IMR-90 (cell line): ENCODE data around the gene YIPF6. TPM values are rescaled to one million over a fixed set of nuclear protein-coding genes. Genes with fewer than 3 reads are reported as not detected.

Source experiments
- ATAC-seq: fragments of 200-7000 bp; cut with Tn5 transposase; 2 replicates; pipeline ENCODE4 v1.9.1; 2020; ENCODE audit warnings: low read depth, mild to moderate bottlenecking, moderate library complexity
- BruUV-seq: library from RNA; stranded (reverse); fragments of 400-500 nt; replicated peaks from 2 replicates; lab custom pipeline; 2021; lab: Mats Ljungman, UMichigan
- CTCF ChIA-PET: fragments of 300-600 bp; formaldehyde crosslinking; extraction: SDS; loops from one replicate; lab custom pipeline; 2021; ENCODE audit warnings: antibody characterized with exemption; lab: Yijun Ruan, JAX
- POLR2A ChIA-PET: fragments of 300-600 bp; sonication (Branson Sonifier 250); formaldehyde crosslinking; loops from one replicate; lab custom pipeline; 2022; ENCODE audit warnings: antibody characterized with exemption; ENCODE audit not compliant: unreplicated experiment; lab: Charles Lee
- DNase-seq: peaks from one replicate; pipeline ENCODE4 v3.0.0; 2013
- H2AFZ ChIP-seq: replicated peaks from 2 replicates; pipeline ENCODE3; 2013; ENCODE audit warnings: low read length, mild to moderate bottlenecking; ENCODE audit not compliant: poor library complexity
- H2AK5ac ChIP-seq: 2 replicates; pipeline ENCODE4 v1.6.1; 2013; ENCODE audit warnings: low read depth, low read length, inconsistent platforms
- H2AK9ac ChIP-seq: replicated peaks from 2 replicates; pipeline ENCODE3; 2013; ENCODE audit warnings: mild to moderate bottlenecking, low read depth, low read length, moderate library complexity; ENCODE audit not compliant: poor library complexity
- H2BK120ac ChIP-seq: 2 replicates; pipeline ENCODE4 v1.6.1; 2013; ENCODE audit warnings: low read depth, low read length, inconsistent platforms
- H2BK15ac ChIP-seq: 3 replicates; pipeline ENCODE4 v1.6.1; 2013; ENCODE audit warnings: low read depth, low read length, inconsistent platforms
- H2BK20ac ChIP-seq: 2 replicates; pipeline ENCODE4 v1.6.1; 2013; ENCODE audit warnings: low read depth, mild to moderate bottlenecking, inconsistent platforms, low read length, moderate library complexity
- H2BK5ac ChIP-seq: 2 replicates; pipeline ENCODE4 v1.6.1; 2013; ENCODE audit warnings: mild to moderate bottlenecking, low read depth, low read length, inconsistent platforms; ENCODE audit not compliant: poor library complexity, severe bottlenecking
- H3K14ac ChIP-seq: replicated peaks from 2 replicates; pipeline ENCODE4 v1.6.1; 2013; ENCODE audit warnings: low read depth, low read length, inconsistent platforms
- H3K18ac ChIP-seq: 2 replicates; pipeline ENCODE4 v1.6.1; 2013; ENCODE audit warnings: low read depth, low read length, control low read depth
- H3K23ac ChIP-seq: 2 replicates; pipeline ENCODE4 v1.6.1; 2013; ENCODE audit warnings: low read depth, low read length, inconsistent platforms
- H3K27ac ChIP-seq: 2 replicates; pipeline ENCODE4 v1.5.1; 2013; ENCODE audit warnings: mild to moderate bottlenecking, control low read depth, low read length; ENCODE audit not compliant: insufficient read depth
- H3K27me3 ChIP-seq: 2 replicates; pipeline ENCODE4 v1.6.1; 2013; ENCODE audit warnings: low read length; ENCODE audit not compliant: control insufficient read depth, insufficient read depth
- H3K36me3 ChIP-seq: 2 replicates; pipeline ENCODE4 v1.6.1; 2013; ENCODE audit warnings: low read length, mixed read lengths; ENCODE audit not compliant: control insufficient read depth, insufficient read depth
- H3K4ac ChIP-seq: 2 replicates; pipeline ENCODE4 v1.6.1; 2013; ENCODE audit warnings: low read depth, low read length, inconsistent platforms
- H3K4me1 ChIP-seq: 2 replicates; pipeline ENCODE4 v1.6.1; 2013; ENCODE audit warnings: low read length, mixed read lengths; ENCODE audit not compliant: control insufficient read depth, insufficient read depth
- H3K4me2 ChIP-seq: 2 replicates; pipeline ENCODE4 v1.6.1; 2013; ENCODE audit warnings: low read depth, mild to moderate bottlenecking, control low read depth, low read length, moderate library complexity
- H3K4me3 ChIP-seq: 2 replicates; pipeline ENCODE4 v1.5.1; 2013; ENCODE audit warnings: low read depth, mild to moderate bottlenecking, control low read depth, low read length, moderate library complexity; ENCODE audit not compliant: insufficient read depth
- H3K56ac ChIP-seq: 2 replicates; pipeline ENCODE4 v1.6.1; 2013; ENCODE audit warnings: low read length, inconsistent platforms; ENCODE audit not compliant: insufficient read depth; ENCODE audit errors: extremely low read depth
- H3K79me1 ChIP-seq, 2 experiments: 2 replicates each; pipeline ENCODE4 v1.6.1; 2013; ENCODE audit warnings: low read length in 2 of 2, inconsistent platforms in 1 of 2, low read depth in 1 of 2
- H3K9ac ChIP-seq: 2 replicates; pipeline ENCODE4 v1.6.1; 2013; ENCODE audit warnings: low read depth, low read length, control low read depth
- H3K9me1 ChIP-seq: 2 replicates; pipeline ENCODE4 v1.6.1; 2013; ENCODE audit warnings: low read length, inconsistent platforms; ENCODE audit not compliant: insufficient read depth
- H3K9me3 ChIP-seq: 2 replicates; pipeline ENCODE4 v1.6.1; 2013; ENCODE audit warnings: low read length; ENCODE audit not compliant: control insufficient read depth, insufficient read depth
- H4K20me1 ChIP-seq: 2 replicates; pipeline ENCODE4 v1.6.1; 2013; ENCODE audit warnings: low read length, inconsistent platforms; ENCODE audit not compliant: insufficient read depth
- H4K5ac ChIP-seq: 2 replicates; pipeline ENCODE4 v1.6.1; 2013; ENCODE audit warnings: mild to moderate bottlenecking, low read depth, low read length, control low read depth
- H4K8ac ChIP-seq, 2 experiments: 2 replicates each; pipeline ENCODE4 v1.6.1; 2013; ENCODE audit warnings: low read depth in 2 of 2, low read length in 2 of 2, control low read depth in 1 of 2, inconsistent platforms in 1 of 2
- H4K91ac ChIP-seq: 2 replicates; pipeline ENCODE4 v1.6.1; 2013; ENCODE audit warnings: low read depth, low read length, inconsistent platforms; ENCODE audit not compliant: insufficient read depth
- BHLHE40 ChIP-seq: fragments of 150-350 bp; IDR thresholded peaks from 2 replicates; pipeline ENCODE4 v1.6.1; 2016; ENCODE audit warnings: mild to moderate bottlenecking, low read depth, low read length
- CEBPB ChIP-seq: IDR thresholded peaks from 2 replicates; pipeline ENCODE4 v1.6.1; 2012; ENCODE audit warnings: low read depth, low read length, improper control_type of control experiment
- CHD1 ChIP-seq: IDR thresholded peaks from 2 replicates; pipeline ENCODE4 v1.6.1; 2012; ENCODE audit warnings: low read depth, low read length, improper control_type of control experiment
- FOS ChIP-seq: fragments of 150-350 bp; IDR thresholded peaks from 2 replicates; pipeline ENCODE4 v1.6.1; 2016; ENCODE audit warnings: low read depth, low read length
- MAFK ChIP-seq: IDR thresholded peaks from 2 replicates; pipeline ENCODE4 v1.6.1; 2012; ENCODE audit warnings: low read depth, low read length, improper control_type of control experiment
- MAZ ChIP-seq: IDR thresholded peaks from 2 replicates; pipeline ENCODE4 v1.6.1; 2012; ENCODE audit warnings: low read depth, mild to moderate bottlenecking, low read length, improper control_type of control experiment, moderate library complexity, borderline replicate concordance
- MXI1 ChIP-seq: IDR thresholded peaks from 2 replicates; pipeline ENCODE4 v1.6.1; 2012; ENCODE audit warnings: low read depth, mild to moderate bottlenecking, low read length, moderate library complexity, borderline replicate concordance
- NFE2L2 ChIP-seq: fragments of 150-350 bp; IDR thresholded peaks from 2 replicates; pipeline ENCODE4 v1.6.1; 2016; ENCODE audit warnings: low read depth, mild to moderate bottlenecking, low read length
- POLR2A ChIP-seq: IDR thresholded peaks from 2 replicates; pipeline ENCODE4 v1.6.1; 2012; ENCODE audit warnings: mild to moderate bottlenecking, low read depth, low read length
- RAD21 ChIP-seq: IDR thresholded peaks from 2 replicates; pipeline ENCODE4 v1.6.1; 2012; ENCODE audit warnings: low read length, improper control_type of control experiment
- RCOR1 ChIP-seq: IDR thresholded peaks from 2 replicates; pipeline ENCODE4 v1.6.1; 2012; ENCODE audit warnings: mild to moderate bottlenecking, low read length, improper control_type of control experiment; ENCODE audit not compliant: insufficient replicate concordance
- RFX5 ChIP-seq: IDR thresholded peaks from 2 replicates; pipeline ENCODE4 v1.8.0; 2012; ENCODE audit warnings: low read depth, mild to moderate bottlenecking, low read length, moderate library complexity
- SMC3 ChIP-seq: fragments of 150-350 bp; IDR thresholded peaks from 2 replicates; pipeline ENCODE4 v1.6.1; 2016; ENCODE audit warnings: low read depth, mild to moderate bottlenecking, antibody characterized with exemption, low read length, moderate library complexity
- USF2 ChIP-seq: fragments of 150-350 bp; IDR thresholded peaks from 2 replicates; pipeline ENCODE4 v1.6.1; 2017; ENCODE audit warnings: mild to moderate bottlenecking, antibody characterized with exemption, low read length, low read depth
- WGBS, 2 experiments: methylation state at CpG; one replicate each; pipeline versions ENCODE4 v1.1.5 to v1.1.7; 2013; ENCODE audit warnings: missing lambda C conversion rate in 2 of 2; ENCODE audit not compliant: insufficient read length in 1 of 2; ENCODE audit errors: extremely low coverage in 2 of 2; 5-methylcytosine and 5-hydroxymethylcytosine counted together
- dilution Hi-C: fragments of 300-500 bp; cut with HindIII; formaldehyde crosslinking; loops from one replicate; pipeline ENCODE4 v1.14.3; 2018; ENCODE audit warnings: low sequenced_read_pairs; ENCODE audit not compliant: unreplicated experiment
- in situ Hi-C: fragments of 300-500 bp; cut with MboI; formaldehyde crosslinking; loops from 3 replicates; pipeline ENCODE4 v1.14.3; 2019; ENCODE audit warnings: low sequenced_read_pairs, inconsistent platforms, mixed read lengths
- intact Hi-C: fragments of 100-400 bp; cut with micrococcal nuclease; formaldehyde crosslinking; loops from 2 replicates; pipeline ENCODE4 v1.10.0; 2022
- polyA plus RNA-seq, 3 experiments: library from polyadenylated mRNA; depleted of rRNA; stranded (reverse); fragments of >200 nt; gene quantifications; 2 replicates each; pipeline ENCODE4 v1.2.3, GENCODE V29; 2012; ENCODE audit warnings: low replicate concordance in 1 of 3
- total RNA-seq: library from RNA; depleted of rRNA; stranded (reverse); fragments of >200 nt; gene quantifications from 2 replicates; pipeline ENCODE4 v1.2.3, GENCODE V29; 2012
- TF ChIP-seq, protein P1 (sequence below): conservative IDR thresholded peaks from 2 replicates; pipeline ENCODE4 v1.5.1; 2012; ENCODE audit warnings: mild to moderate bottlenecking, low read depth, low read length, improper control_type of control experiment
- TF ChIP-seq, protein P2 (sequence below): fragments of 150-350 bp; IDR thresholded peaks from 2 replicates; pipeline ENCODE4 v1.6.1; 2016; ENCODE audit warnings: low read depth, mild to moderate bottlenecking, low read length, moderate library complexity, borderline replicate concordance

YIPF6 gene
- total and polyA plus RNA-seq, 2 of the 4 experiments (the other 2 are of a cell fraction), result 9.7 to 22.4 TPM

GRCh38 chrX:68454476-68455150 is 44.2 kb upstream of the YIPF6 start:
- no TSS peak for BruUV-seq
- Histone ChIP-seq H3K4me3 (no peak overlapping the region), H3K27me3 (no peaks in the 10 kb centered on the region), H3K14ac (no peak overlapping the region), H2BK15ac (no peak overlapping the region), H2AFZ (no peak overlapping the region), H2BK120ac (no peak overlapping the region), H4K8ac (no peak overlapping the region), H4K20me1 (no peaks in the 10 kb centered on the region), H3K9me3 (no peaks in the 10 kb centered on the region), H3K18ac (no peak overlapping the region), H3K36me3 (no peaks in the 10 kb centered on the region), H3K4me2 (no peak overlapping the region), H3K56ac (no peak overlapping the region), H2AK5ac (no peak overlapping the region), H3K9me1 (no peaks in the 10 kb centered on the region), H3K4ac (no peak overlapping the region), H2BK5ac (no peak overlapping the region), H3K4me1 (no peaks in the 10 kb centered on the region), H2BK20ac (no peak overlapping the region), H4K5ac (no peak overlapping the region), H2AK9ac (no peak overlapping the region), H3K27ac (no peak overlapping the region), H3K9ac (no peak overlapping the region), H3K23ac (no peak overlapping the region), H3K79me1 (no peaks in the 10 kb centered on the region), H4K91ac (no peak overlapping the region)
- intact Hi-C loops, result no loop called here
- DNase-seq (no peak), ATAC-seq (no peak)
- no peak for TF ChIP-seq MAFK
- TF ChIP-seq FOS, result no peak
- TF ChIP-seq MXI1, result no peak
- TF ChIP-seq RAD21, result no peak
- TF ChIP-seq SMC3, result no peak
- TF ChIP-seq CEBPB, result no peak
- TF ChIP-seq RFX5, result no peak
- TF ChIP-seq BHLHE40, result no peak
- TF ChIP-seq POLR2A, result no peak
- TF ChIP-seq, protein P1, sequence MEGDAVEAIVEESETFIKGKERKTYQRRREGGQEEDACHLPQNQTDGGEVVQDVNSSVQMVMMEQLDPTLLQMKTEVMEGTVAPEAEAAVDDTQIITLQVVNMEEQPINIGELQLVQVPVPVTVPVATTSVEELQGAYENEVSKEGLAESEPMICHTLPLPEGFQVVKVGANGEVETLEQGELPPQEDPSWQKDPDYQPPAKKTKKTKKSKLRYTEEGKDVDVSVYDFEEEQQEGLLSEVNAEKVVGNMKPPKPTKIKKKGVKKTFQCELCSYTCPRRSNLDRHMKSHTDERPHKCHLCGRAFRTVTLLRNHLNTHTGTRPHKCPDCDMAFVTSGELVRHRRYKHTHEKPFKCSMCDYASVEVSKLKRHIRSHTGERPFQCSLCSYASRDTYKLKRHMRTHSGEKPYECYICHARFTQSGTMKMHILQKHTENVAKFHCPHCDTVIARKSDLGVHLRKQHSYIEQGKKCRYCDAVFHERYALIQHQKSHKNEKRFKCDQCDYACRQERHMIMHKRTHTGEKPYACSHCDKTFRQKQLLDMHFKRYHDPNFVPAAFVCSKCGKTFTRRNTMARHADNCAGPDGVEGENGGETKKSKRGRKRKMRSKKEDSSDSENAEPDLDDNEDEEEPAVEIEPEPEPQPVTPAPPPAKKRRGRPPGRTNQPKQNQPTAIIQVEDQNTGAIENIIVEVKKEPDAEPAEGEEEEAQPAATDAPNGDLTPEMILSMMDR, result no peak
- no peak for TF ChIP-seq CHD1
- no peak for TF ChIP-seq USF2
- TF ChIP-seq, protein P2, sequence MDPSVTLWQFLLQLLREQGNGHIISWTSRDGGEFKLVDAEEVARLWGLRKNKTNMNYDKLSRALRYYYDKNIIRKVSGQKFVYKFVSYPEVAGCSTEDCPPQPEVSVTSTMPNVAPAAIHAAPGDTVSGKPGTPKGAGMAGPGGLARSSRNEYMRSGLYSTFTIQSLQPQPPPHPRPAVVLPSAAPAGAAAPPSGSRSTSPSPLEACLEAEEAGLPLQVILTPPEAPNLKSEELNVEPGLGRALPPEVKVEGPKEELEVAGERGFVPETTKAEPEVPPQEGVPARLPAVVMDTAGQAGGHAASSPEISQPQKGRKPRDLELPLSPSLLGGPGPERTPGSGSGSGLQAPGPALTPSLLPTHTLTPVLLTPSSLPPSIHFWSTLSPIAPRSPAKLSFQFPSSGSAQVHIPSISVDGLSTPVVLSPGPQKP, result no peak
- TF ChIP-seq RCOR1, result no peak
- TF ChIP-seq NFE2L2, result no peak
- no peak for TF ChIP-seq MAZ
- POLR2A ChIA-PET, result no interaction called here
- CTCF ChIA-PET, result no interaction called here
- WGBS, 2 experiments, result no CpG with 5 or more reads among the region's 8 CpGs
- dilution Hi-C loops, result no loop called here
- in situ Hi-C loops, result no loop called here
